ENCODE measurements around the gene TRIML2.
"Not testable (repeated sequence)": the region's sequence is repeated elsewhere in the genome, so short reads cannot be mapped to it uniquely, and the experiment has no call there.

TRIML2 gene

GRCh38 chr4:188110741-188111471 is 1.5 kb upstream of the TRIML2 start:
- no peak for DNase-seq (ENCODE audit: low read depth, low spot score)
- H3K4me3 ChIP-seq (ENCODE audit: low read length) = no peak overlapping the region

- DNase-seq (ENCODE audit: low read depth, low spot score) = no peak
- no peak overlapping the region for H3K4me3 ChIP-seq (ENCODE audit: low read length)
Observed at GRCh38 chr4:188110036-188110435, 633 bp upstream of the TRIML2 start.

GRCh38 chr4:188107931-188108843 is 1.2 kb downstream of the TRIML2 start:
- no peak for DNase-seq (ENCODE audit: low read depth, low spot score)
- no peak overlapping the region for H3K4me3 ChIP-seq (ENCODE audit: low read length)

GRCh38 chr4:188106454-188106853 is 2.9 kb downstream of the TRIML2 start:
- H3K4me3 ChIP-seq (ENCODE audit: low read length) = no peak overlapping the region
- DNase-seq (ENCODE audit: low read depth, low spot score) = no peak

GRCh38 chr4:188092824-188093223 is 16.6 kb downstream of the TRIML2 start:
- DNase-seq (ENCODE audit: low read depth, low spot score) = no peak

GRCh38 chr4:188086858-188087257 is 22.5 kb downstream of the TRIML2 start:
- no peak for DNase-seq (ENCODE audit: low read depth, low spot score)
- no peak overlapping the region for H3K4me3 ChIP-seq (ENCODE audit: low read length)

More at GRCh38 chr4:188092824-188093223, 16.6 kb downstream of the TRIML2 start:
- no peak overlapping the region for H3K4me3 ChIP-seq (ENCODE audit: low read length)

GRCh38 chr4:188082796-188083195 is 26.6 kb downstream of the TRIML2 start:
- no peak overlapping the region for H3K4me3 ChIP-seq (ENCODE audit: low read length)
- DNase-seq (ENCODE audit: low read depth, low spot score) = no peak

- no peak for DNase-seq (ENCODE audit: low read depth, low spot score)
- no peak overlapping the region for H3K4me3 ChIP-seq (ENCODE audit: low read length)
Observed at GRCh38 chr4:188078116-188078515, 31.3 kb downstream of the TRIML2 start.

- DNase-seq (ENCODE audit: low read depth, low spot score) = no peak
- no peak overlapping the region for H3K4me3 ChIP-seq (ENCODE audit: low read length)
Observed at GRCh38 chr4:188076169-188076568, 33.2 kb downstream of the TRIML2 start.

- no peak overlapping the region for H3K4me3 ChIP-seq (ENCODE audit: low read length)
- DNase-seq (ENCODE audit: low read depth, low spot score) = no peak
Observed at GRCh38 chr4:188061083-188061482, 48.3 kb downstream of the TRIML2 start.

DNA sequence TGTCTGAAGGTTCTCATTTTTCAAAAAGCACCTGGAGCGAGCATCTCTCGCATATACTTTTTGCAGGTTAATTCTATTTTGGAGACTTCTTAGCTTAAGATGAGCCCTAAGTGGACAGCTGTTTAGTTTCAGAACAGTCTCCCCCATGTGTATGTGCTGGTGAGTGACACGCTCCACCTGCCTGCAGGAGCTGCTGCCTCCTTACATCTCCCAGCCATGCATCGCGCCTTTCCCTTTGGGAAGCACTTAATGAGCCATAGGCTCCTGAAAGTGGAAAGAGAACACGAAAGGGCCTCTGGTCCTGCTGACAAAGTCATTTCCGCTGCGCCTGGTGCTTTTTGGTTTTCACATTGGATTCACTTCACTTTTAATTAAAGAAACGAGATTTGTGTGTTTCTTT is 56.1 kb downstream of the TRIML2 start:
- no peak for DNase-seq (ENCODE audit: low read depth, low spot score)
- H3K4me3 ChIP-seq (ENCODE audit: low read length) = no peak overlapping the region

DNA sequence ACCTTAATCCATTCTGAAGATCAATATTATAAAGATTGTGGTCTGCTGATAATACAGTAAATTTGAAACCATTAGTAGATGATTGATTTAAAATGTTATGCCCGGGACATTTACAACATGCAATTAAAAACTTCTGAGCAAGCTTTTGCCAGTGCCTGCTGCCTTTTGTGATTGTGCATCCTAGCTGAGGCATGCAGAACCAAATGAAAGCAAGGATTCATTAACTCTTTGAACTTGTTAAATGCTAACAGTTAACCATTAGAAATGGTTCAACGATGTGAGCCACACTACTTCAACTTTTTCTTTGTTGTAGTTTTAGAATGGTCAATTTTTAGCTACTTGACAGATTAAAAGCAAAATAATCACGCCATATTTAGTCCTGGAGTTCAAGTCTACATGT is 62.7 kb downstream of the TRIML2 start:
- DNase-seq (ENCODE audit: low read depth, low spot score) = no peak
- no peak overlapping the region for H3K4me3 ChIP-seq (ENCODE audit: low read length)

DNA sequence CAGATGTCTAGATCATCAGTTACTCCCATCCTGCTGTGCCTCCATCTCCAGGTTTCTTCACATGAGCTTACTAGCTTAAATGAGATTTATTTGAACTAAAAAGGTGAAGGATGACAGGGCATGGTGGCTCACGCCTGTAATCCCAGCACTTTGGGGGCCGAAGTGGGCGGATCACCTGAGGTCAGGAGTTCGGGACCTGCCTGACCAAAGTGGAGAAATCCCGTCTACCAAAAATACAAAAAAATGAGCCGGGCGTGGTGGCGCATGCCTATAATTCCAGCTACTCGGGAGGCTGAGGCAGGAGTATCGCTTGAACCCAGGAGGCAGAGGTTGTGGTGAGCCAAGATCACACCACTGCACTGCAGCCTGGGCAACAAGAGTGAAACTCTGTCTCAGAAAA is 63.9 kb downstream of the TRIML2 start:
- DNase-seq (ENCODE audit: low read depth, low spot score) = not testable (repeated sequence)

GRCh38 chr4:188043154-188043553 is 66.2 kb downstream of the TRIML2 start:
- DNase-seq (ENCODE audit: low read depth, low spot score) = no peak
- H3K4me3 ChIP-seq (ENCODE audit: low read length) = no peak overlapping the region

More for the DNA sequence above, 63.9 kb downstream of the TRIML2 start:
- not testable (repeated sequence) for H3K4me3 ChIP-seq (ENCODE audit: low read length)

DNA sequence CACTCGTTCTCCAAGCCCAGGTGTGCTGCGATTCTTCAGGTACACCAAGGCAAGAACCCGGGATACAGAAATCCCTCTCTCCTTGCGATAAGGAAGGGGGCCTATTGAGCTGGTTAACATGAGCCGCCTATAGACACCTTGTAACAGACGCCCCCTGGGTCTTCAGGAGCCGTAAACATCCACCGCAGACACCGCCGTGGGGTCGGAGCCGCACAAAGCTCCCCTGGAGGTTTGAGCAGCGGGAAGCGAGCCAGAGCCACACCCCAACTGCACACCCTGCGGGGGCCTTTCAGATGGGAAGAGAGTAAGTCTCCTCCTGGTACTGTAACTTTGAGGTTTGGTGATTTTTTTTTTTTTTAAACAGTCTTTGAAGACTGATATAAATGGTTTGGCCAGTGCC is 67.2 kb downstream of the TRIML2 start:
- H3K4me3 ChIP-seq (ENCODE audit: low read length) = no peak overlapping the region
- no peak for DNase-seq (ENCODE audit: low read depth, low spot score)

DNA sequence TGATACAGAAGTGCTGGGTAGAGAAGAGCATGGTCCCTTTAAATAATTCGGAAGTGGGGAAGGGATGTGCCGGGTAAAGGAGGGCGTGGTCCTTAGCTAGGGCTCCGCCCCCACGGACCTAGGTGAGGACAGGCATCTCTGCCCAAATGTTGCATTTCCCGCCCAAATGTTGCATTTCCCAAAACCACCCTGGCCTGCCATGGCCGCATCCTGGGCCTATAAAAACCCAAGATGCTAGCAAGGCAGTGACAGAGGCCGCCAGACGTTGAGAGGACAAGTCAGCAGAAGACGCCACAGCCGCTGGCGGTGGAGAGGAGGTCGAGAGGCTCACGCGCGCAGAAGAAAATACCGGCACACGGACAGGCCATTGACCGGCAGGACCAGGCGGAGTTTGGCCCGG is 67.7 kb downstream of the TRIML2 start:
- H3K4me3 ChIP-seq (ENCODE audit: low read length) = no peak overlapping the region

More for the DNA sequence above, 67.7 kb downstream of the TRIML2 start:
- DNase-seq (ENCODE audit: low read depth, low spot score) = no peak

Data from Jurkat, Clone E6-1 (cell line).